SKM-1 (cell line): Measurements from ENCODE around the gene WDR18.

ENCODE experiments used
- DNase-seq: peaks from one replicate; lab custom pipeline; 2025; ENCODE audit not compliant: unreplicated experiment; lab: John Stamatoyannopoulos, UW

WDR18 gene

GRCh38 chr19:984165-984967 lies at the start of gene WDR18:
Gene WDR18 (plus strand): TSS chr19:984345. CDS start chr19:984354, 9 bp downstream.
- peak; percentile 71 for DNase-seq

GRCh38 chr19:934865-935479 lies 49.2 kb upstream of the WDR18 start:
- DNase-seq, result no peak

GRCh38 chr19:936175-936546 lies 48.0 kb upstream of the WDR18 start:
- no peak for DNase-seq

- no peak for DNase-seq
Measured at GRCh38 chr19:937259-937694, 46.9 kb upstream of the WDR18 start.

- no peak for DNase-seq
Measured at GRCh38 chr19:938233-938923, 45.8 kb upstream of the WDR18 start.

- DNase-seq, result no peak
Measured at GRCh38 chr19:939439-939838, 44.7 kb upstream of the WDR18 start.

GRCh38 chr19:939922-940321 lies 44.2 kb upstream of the WDR18 start:
- no peak for DNase-seq

- DNase-seq, result no peak
Measured at GRCh38 chr19:940591-941291, 43.4 kb upstream of the WDR18 start.

GRCh38 chr19:941292-942132 lies 42.6 kb upstream of the WDR18 start:
- no peak for DNase-seq

GRCh38 chr19:942133-942645 lies 42.0 kb upstream of the WDR18 start:
- DNase-seq, result no peak

GRCh38 chr19:943551-944170 lies 40.5 kb upstream of the WDR18 start:
- DNase-seq, result no peak

GRCh38 chr19:944171-944567 lies 40.0 kb upstream of the WDR18 start:
- DNase-seq, result no peak

- no peak for DNase-seq
Measured at GRCh38 chr19:944663-945241, 39.4 kb upstream of the WDR18 start.

- no peak for DNase-seq
Measured at GRCh38 chr19:945401-946252, 38.5 kb upstream of the WDR18 start.

GRCh38 chr19:947090-947706 lies 36.9 kb upstream of the WDR18 start:
- DNase-seq, result no peak

- DNase-seq, result no peak
Measured at GRCh38 chr19:947707-948539, 36.2 kb upstream of the WDR18 start.

- DNase-seq, result no peak
Measured at GRCh38 chr19:948842-949496, 35.2 kb upstream of the WDR18 start.
